Bronchial epithelial cell (primary cell): Measurements from ENCODE around the gene FAM168A. TPM values are rescaled to one million over a fixed set of nuclear protein-coding genes. Genes with fewer than 3 reads are reported as not detected.

Source experiments
- DNase-seq: peaks from one replicate; pipeline ENCODE4 v3.0.0-alpha.2; 2010; ENCODE audit warnings: low read depth
- FAIRE-seq: peaks from 2 replicates; lab custom pipeline; 2011; peaks lifted over from hg19 to GRCh38; lab: Jason Lieb, UNC
- H3K27me3 ChIP-seq: 2 replicates; pipeline ENCODE4 v1.5.1; 2011; ENCODE audit warnings: low read length; ENCODE audit not compliant: control insufficient read depth, insufficient read depth
- H3K36me3 ChIP-seq: 2 replicates; pipeline ENCODE4 v1.5.1; 2011; ENCODE audit warnings: low read length; ENCODE audit not compliant: control insufficient read depth, insufficient read depth
- H3K4me3 ChIP-seq: 2 replicates; pipeline ENCODE4 v1.5.1; 2011; ENCODE audit warnings: mild to moderate bottlenecking, low read depth, low read length, control low read depth
- total RNA-seq: library from RNA; depleted of rRNA; stranded (reverse); fragments of >200 nt; gene quantifications from 2 replicates; pipeline ENCODE4 v1.2.1, GENCODE V29; 2014
- TF ChIP-seq, protein P1 (sequence below): IDR thresholded peaks from 2 replicates; pipeline ENCODE4 v1.5.1; 2011; ENCODE audit warnings: mild to moderate bottlenecking, moderate library complexity, low read length, control low read depth, inconsistent platforms; ENCODE audit not compliant: insufficient read depth, severe bottlenecking

Gene FAM168A
- total RNA-seq, 1 donor from 2014 or later = 4.7 TPM

DNA sequence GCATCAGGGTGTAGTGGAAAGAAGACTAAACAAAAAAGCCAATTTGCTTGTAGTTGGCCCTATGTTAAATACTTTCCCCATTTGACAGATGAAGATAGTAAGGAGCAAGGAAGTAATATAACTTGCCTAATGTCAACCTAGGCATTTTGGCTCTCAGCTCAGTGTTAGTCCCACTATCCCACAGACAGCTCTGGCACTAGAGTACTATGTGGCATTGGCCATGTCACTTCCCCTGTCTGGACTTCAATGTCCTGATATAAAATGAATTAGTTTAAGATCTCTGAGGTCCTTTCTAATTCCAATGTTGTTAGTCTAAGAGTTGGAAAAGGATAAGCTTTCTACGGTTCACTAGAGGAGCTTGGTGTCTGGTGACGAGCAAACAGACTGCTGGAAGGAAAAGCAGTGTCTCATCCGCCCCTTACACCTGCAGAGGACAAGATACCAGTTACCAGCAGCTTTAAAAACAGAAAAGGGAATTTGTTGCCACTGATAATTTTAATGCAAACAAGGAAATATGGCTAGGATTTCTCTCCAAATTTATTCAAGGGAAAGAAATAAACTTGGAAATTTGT, 129.2 kb downstream of the FAM168A start:
- H3K4me3 ChIP-seq = no peak overlapping the region
- DNase-seq (no peak), FAIRE-seq (no peak)
- H3K27me3 ChIP-seq = no peaks in the 10 kb centered on the region
- H3K36me3 ChIP-seq = no peaks in the 10 kb centered on the region
- TF ChIP-seq, protein P1, sequence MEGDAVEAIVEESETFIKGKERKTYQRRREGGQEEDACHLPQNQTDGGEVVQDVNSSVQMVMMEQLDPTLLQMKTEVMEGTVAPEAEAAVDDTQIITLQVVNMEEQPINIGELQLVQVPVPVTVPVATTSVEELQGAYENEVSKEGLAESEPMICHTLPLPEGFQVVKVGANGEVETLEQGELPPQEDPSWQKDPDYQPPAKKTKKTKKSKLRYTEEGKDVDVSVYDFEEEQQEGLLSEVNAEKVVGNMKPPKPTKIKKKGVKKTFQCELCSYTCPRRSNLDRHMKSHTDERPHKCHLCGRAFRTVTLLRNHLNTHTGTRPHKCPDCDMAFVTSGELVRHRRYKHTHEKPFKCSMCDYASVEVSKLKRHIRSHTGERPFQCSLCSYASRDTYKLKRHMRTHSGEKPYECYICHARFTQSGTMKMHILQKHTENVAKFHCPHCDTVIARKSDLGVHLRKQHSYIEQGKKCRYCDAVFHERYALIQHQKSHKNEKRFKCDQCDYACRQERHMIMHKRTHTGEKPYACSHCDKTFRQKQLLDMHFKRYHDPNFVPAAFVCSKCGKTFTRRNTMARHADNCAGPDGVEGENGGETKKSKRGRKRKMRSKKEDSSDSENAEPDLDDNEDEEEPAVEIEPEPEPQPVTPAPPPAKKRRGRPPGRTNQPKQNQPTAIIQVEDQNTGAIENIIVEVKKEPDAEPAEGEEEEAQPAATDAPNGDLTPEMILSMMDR = no peak

DNA sequence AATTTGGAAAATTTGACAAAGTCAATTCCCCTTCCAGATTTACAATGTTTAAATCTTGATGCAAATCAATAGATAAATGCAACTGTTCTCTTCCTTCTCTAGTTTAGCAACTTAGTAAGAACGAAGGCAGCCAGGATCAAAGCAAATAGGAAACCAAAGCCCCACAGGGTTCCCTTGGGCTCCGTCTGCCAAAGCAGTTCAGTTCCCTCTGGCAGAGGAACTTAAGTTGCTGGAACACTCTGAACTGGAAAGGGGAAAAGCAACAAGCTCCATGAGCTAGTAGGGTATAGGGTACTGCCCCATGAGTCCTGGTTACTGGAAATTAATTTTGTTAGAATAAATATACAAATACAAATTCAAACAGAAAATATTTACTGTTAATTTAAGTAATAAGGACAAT, 130.4 kb downstream of the FAM168A start:
- Histone ChIP-seq H3K36me3 (no peaks in the 10 kb centered on the region), H3K27me3 (no peaks in the 10 kb centered on the region), H3K4me3 (no peak overlapping the region)
- FAIRE-seq = no peak
- no peak for DNase-seq
- TF ChIP-seq, protein P1 = no peak

DNA sequence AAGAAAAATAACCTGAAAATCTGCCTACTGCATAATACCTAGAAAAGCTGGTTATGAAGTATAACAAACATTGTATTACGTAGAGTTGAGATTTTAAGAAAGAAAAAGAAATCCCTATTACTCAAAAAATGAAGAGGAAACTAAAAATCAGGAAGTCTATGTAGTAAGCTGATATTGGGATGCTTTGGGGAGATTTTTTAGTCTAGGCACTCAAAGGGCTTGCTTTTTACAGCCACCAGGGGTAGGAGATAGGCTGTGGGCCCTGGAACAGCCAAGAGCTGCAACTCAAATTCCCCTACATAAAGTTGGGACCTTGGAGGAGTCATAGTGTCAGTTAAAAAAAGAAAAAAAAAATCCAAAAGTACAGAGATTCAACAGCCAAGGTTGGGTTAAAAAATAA, 131.3 kb downstream of the FAM168A start:
- Histone ChIP-seq H3K27me3 (no peaks in the 10 kb centered on the region), H3K36me3 (no peaks in the 10 kb centered on the region), H3K4me3 (no peak overlapping the region)
- TF ChIP-seq, protein P1 = no peak
- DNase-seq (no peak), FAIRE-seq (no peak)

DNA sequence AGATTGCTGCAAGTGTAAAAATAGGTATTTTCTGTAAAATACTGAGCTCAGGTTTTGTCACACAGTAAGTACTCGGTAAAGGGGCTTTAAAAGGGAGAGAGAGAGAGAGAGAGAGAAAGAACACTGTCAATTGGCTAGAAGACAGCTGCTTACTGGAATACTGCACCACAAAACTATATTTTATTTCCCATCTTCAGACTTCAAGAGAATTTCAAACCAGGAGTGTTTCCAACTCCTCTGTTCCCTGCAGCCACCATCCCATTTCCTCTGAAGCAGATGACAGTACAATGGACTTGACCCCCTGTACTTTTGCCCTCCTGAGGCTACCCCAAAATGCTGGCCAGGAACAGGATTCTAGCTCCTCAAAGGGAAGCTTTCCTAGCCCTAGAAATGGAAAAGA, 132.0 kb downstream of the FAM168A start:
- no peak for DNase-seq
- FAIRE-seq = no peak
- Histone ChIP-seq H3K36me3 (no peaks in the 10 kb centered on the region), H3K27me3 (no peaks in the 10 kb centered on the region), H3K4me3 (no peak overlapping the region)
- TF ChIP-seq, protein P1 = no peak

DNA sequence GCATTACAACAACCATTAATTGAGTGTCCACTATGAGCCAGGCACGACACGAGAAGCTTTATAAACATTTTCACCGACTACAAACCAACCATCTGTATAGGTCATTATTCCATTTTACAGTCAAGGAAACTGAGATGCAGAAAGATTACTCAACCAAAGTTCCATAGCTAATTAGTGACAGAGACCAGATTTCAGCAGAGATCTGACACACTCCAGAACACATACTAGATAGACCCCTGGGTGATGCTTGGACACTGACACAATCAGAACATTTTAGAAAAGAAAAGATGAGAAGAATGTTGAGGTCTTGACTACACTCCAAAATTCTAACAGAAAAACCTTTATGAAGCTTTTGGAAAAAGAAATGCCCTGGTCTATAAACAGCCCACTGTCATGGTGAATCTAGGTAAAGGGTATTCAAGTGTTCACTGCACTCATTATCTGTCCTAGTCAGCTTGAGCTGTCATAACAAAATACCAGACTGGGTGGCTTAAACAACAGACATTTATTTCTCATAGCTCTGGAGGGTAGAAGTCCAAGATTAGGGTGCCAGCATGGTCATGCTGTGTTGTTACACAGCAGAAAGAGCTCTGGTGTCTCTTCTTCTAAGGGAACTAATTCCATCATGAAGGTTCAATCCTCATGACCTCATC, 132.8 kb downstream of the FAM168A start:
- Histone ChIP-seq H3K4me3 (no peak overlapping the region), H3K36me3 (no peaks in the 10 kb centered on the region), H3K27me3 (no peaks in the 10 kb centered on the region)
- DNase-seq = no peak
- TF ChIP-seq, protein P1 = no peak
- FAIRE-seq = no peak

DNA sequence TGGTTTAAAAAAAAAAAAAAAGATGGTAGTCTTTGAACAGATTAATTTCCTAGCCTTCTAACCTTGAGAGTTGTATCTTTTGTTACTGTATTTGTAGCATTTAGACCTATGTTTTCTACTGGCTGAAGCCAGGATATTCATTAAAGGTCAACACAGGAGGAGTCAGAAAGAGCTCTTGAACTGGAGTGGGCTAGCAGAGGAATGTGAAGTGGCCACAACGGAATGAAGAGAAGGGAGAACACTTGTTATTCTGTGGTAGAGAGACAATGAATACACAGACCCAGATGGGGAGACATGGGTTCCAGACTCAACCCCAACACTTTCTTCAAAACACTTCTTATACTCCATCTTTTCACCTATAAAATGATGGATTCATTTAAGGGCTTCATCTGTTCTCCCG, 133.6 kb downstream of the FAM168A start:
- TF ChIP-seq, protein P1 = no peak
- Histone ChIP-seq H3K27me3 (no peaks in the 10 kb centered on the region), H3K4me3 (no peak overlapping the region), H3K36me3 (no peaks in the 10 kb centered on the region)
- FAIRE-seq = no peak
- no peak for DNase-seq
